ENCODE results near the gene TEAD3.

Gene TEAD3

GRCh38 chr6:35503534-35503933 lies 6.7 kb upstream of the TEAD3 start:
- Histone ChIP-seq H3K4me3 (no peak overlapping the region), H3K27ac (no peak overlapping the region)
- no peak for DNase-seq (ENCODE audit: low spot score)
- no peak for TF ChIP-seq CTCF (IDR thresholded peaks at IDR 0.05)

- Histone ChIP-seq H3K4me3 (no peak overlapping the region), H3K27ac (no peak overlapping the region)
- no peak for DNase-seq (ENCODE audit: low spot score)
- TF ChIP-seq CTCF (IDR thresholded peaks at IDR 0.05): no peak
These were observed 4.9 kb upstream of the TEAD3 start for GRCh38 chr6:35501784-35502183.

- Histone ChIP-seq H3K4me3 (no peak overlapping the region), H3K27ac (no peak overlapping the region)
- TF ChIP-seq CTCF (IDR thresholded peaks at IDR 0.05): no peak
- DNase-seq (ENCODE audit: low spot score): no peak
These were observed 3.9 kb upstream of the TEAD3 start for GRCh38 chr6:35500782-35501181.

- TF ChIP-seq CTCF (IDR thresholded peaks at IDR 0.05): no peak
- Histone ChIP-seq H3K4me3 (no peak overlapping the region), H3K27ac (no peak overlapping the region)
- DNase-seq (ENCODE audit: low spot score): no peak
These were observed 2.5 kb upstream of the TEAD3 start for GRCh38 chr6:35499372-35499771.

- TF ChIP-seq CTCF (IDR thresholded peaks at IDR 0.05): no peak
- H3K4me3 ChIP-seq: peak overlapping the region; percentile 96
- DNase-seq (ENCODE audit: low spot score): peak; percentile 67
- peak overlapping the region; percentile 98 to 99 for H3K27ac ChIP-seq
These were observed 1.7 kb upstream of the TEAD3 start for GRCh38 chr6:35498422-35499067.

GRCh38 chr6:35497571-35498421 lies 917 bp upstream of the TEAD3 start:
- peak; percentile 84 for DNase-seq (ENCODE audit: low spot score)
- Histone ChIP-seq H3K4me3 (peak overlapping the region; percentile 96), H3K27ac (peak overlapping the region; percentile 98 to 99)
- peak; percentile 21 for TF ChIP-seq CTCF (IDR thresholded peaks at IDR 0.05)
